Activated B cell treated with CpG ODN at 0.5 μM for 24 hours (primary cell): ENCODE data around the gene AGO3. TPM values are rescaled to one million over a fixed set of nuclear protein-coding genes. Genes with fewer than 3 reads are reported as not detected.

Experiments
- ATAC-seq: fragments of 200-7000 bp; cut with Tn5 transposase; one replicate; pipeline ENCODE4 v1.10.0; 2021; ENCODE audit warnings: low read depth, mild to moderate bottlenecking, moderate library complexity
- CTCF ChIA-PET: fragments of 350-600 bp; sonication (Branson Sonifier 250); formaldehyde crosslinking; loops from one replicate; lab custom pipeline; 2021; ENCODE audit warnings: antibody characterized with exemption; lab: Charles Lee
- POLR2A ChIA-PET: fragments of 350-600 bp; sonication (Branson Sonifier 250); formaldehyde crosslinking; loops from one replicate; lab custom pipeline; 2021; ENCODE audit warnings: antibody characterized with exemption; lab: Charles Lee
- DNase-seq: peaks from one replicate; pipeline ENCODE4 v3.0.0; 2022
- H3K27ac Mint-ChIP-seq: one replicate; pipeline ENCODE4 v1.8.0; 2020; ENCODE audit warnings: mixed read lengths
- H3K27me3 Mint-ChIP-seq: one replicate; pipeline ENCODE4 v1.8.0; 2021; ENCODE audit warnings: mixed read lengths
- H3K36me3 Mint-ChIP-seq: one replicate; pipeline ENCODE4 v1.8.0; 2021; ENCODE audit warnings: low read depth, mixed read lengths
- H3K4me1 Mint-ChIP-seq: one replicate; pipeline ENCODE4 v1.8.0; 2021; ENCODE audit warnings: mixed read lengths
- H3K4me3 Mint-ChIP-seq: one replicate; pipeline ENCODE4 v1.8.0; 2020; ENCODE audit warnings: mild to moderate bottlenecking, mixed read lengths
- H3K9me3 Mint-ChIP-seq: one replicate; pipeline ENCODE4 v1.8.0; 2020; ENCODE audit warnings: mixed read lengths
- CTCF ChIP-seq: fragments of 200-600 bp; IDR thresholded peaks from one replicate; pipeline ENCODE4 v1.8.0; 2022; ENCODE audit warnings: antibody characterized with exemption, mild to moderate bottlenecking
- intact Hi-C: fragments of 100-400 bp; cut with micrococcal nuclease; formaldehyde crosslinking; loops from one replicate; pipeline ENCODE4 v1.15.1; 2024
- total RNA-seq: library from RNA; stranded (reverse); gene quantifications from 2 replicates; pipeline ENCODE4 v1.2.3, GENCODE V29; 2022

Gene AGO3
- total RNA-seq, 1 donor from 2014 or later: 37.2 TPM

- H3K4me3 Mint-ChIP-seq: no peak overlapping the region
- DNase-seq: no peak
- H3K27me3 Mint-ChIP-seq: no peaks in the 10 kb centered on the region
- POLR2A ChIA-PET: no interaction called here
- intact Hi-C loops: no loop called here
- H3K4me1 Mint-ChIP-seq: no peaks in the 10 kb centered on the region
- CTCF ChIA-PET: no interaction called here
- H3K27ac Mint-ChIP-seq: no peak overlapping the region
- no peak for TF ChIP-seq CTCF
- no peaks in the 10 kb centered on the region for H3K9me3 Mint-ChIP-seq
- no peak for ATAC-seq
- no peaks in the 10 kb centered on the region for H3K36me3 Mint-ChIP-seq
Observed at GRCh38 chr1:36068866-36069265, 138.0 kb downstream of the AGO3 start.

GRCh38 chr1:36070349-36070748 lies 139.4 kb downstream of the AGO3 start:
- CTCF ChIA-PET: no interaction called here

GRCh38 chr1:36076979-36077573 lies 146.2 kb downstream of the AGO3 start:
- no peak for TF ChIP-seq CTCF
- no peak overlapping the region for H3K27ac Mint-ChIP-seq
- no peaks in the 10 kb centered on the region for H3K36me3 Mint-ChIP-seq
- ATAC-seq (no peak), DNase-seq (no peak)
- H3K4me1 Mint-ChIP-seq: no peaks in the 10 kb centered on the region
- H3K27me3 Mint-ChIP-seq: peaks cover 3% of the 10 kb centered on the region
- intact Hi-C loops: no loop called here
- no peak overlapping the region for H3K4me3 Mint-ChIP-seq
- H3K9me3 Mint-ChIP-seq: no peaks in the 10 kb centered on the region
- ChIA-PET CTCF (no interaction called here), POLR2A (no interaction called here)

More at GRCh38 chr1:36070349-36070748, 139.4 kb downstream of the AGO3 start:
- H3K4me3 Mint-ChIP-seq: no peak overlapping the region
- no peak for TF ChIP-seq CTCF
- H3K9me3 Mint-ChIP-seq: no peaks in the 10 kb centered on the region
- H3K4me1 Mint-ChIP-seq: no peaks in the 10 kb centered on the region
- intact Hi-C loops: no loop called here
- POLR2A ChIA-PET: no interaction called here
- H3K27me3 Mint-ChIP-seq: no peaks in the 10 kb centered on the region
- H3K27ac Mint-ChIP-seq: no peak overlapping the region
- no peaks in the 10 kb centered on the region for H3K36me3 Mint-ChIP-seq
- ATAC-seq: no peak
- DNase-seq: no peak

- Mint-ChIP-seq H3K9me3 (no peaks in the 10 kb centered on the region), H3K27ac (no peak overlapping the region), H3K36me3 (no peaks in the 10 kb centered on the region), H3K27me3 (peaks cover 22% of the 10 kb centered on the region), H3K4me3 (no peak overlapping the region), H3K4me1 (no peaks in the 10 kb centered on the region)
- CTCF ChIA-PET: no interaction called here
- no peak for TF ChIP-seq CTCF
- POLR2A ChIA-PET: no interaction called here
- DNase-seq: no peak
- ATAC-seq: no peak
- intact Hi-C loops: loop anchor here (10.0 kb wide), 1 partner anchor 225 kb away; no protein-coding TSS in a partner anchor
Observed at GRCh38 chr1:36080236-36080635, 149.3 kb downstream of the AGO3 start.

- no peak for TF ChIP-seq CTCF
- CTCF ChIA-PET: no interaction called here
- intact Hi-C loops: loop anchor here (10.0 kb wide), 1 partner anchor 226 kb away; no protein-coding TSS in a partner anchor
Observed at GRCh38 chr1:36080801-36081200, 149.9 kb downstream of the AGO3 start.

More at GRCh38 chr1:36080801-36081200, 149.9 kb downstream of the AGO3 start:
- H3K9me3 Mint-ChIP-seq: no peaks in the 10 kb centered on the region
- no peak for ATAC-seq
- H3K27ac Mint-ChIP-seq: no peak overlapping the region
- H3K4me1 Mint-ChIP-seq: no peaks in the 10 kb centered on the region
- no peaks in the 10 kb centered on the region for H3K36me3 Mint-ChIP-seq
- no peak overlapping the region for H3K4me3 Mint-ChIP-seq
- peaks cover 23% of the 10 kb centered on the region for H3K27me3 Mint-ChIP-seq
- POLR2A ChIA-PET: no interaction called here
- DNase-seq: no peak
